Caki2 (cell line): ENCODE data around the gene NTF3. TPM values are rescaled to one million over a fixed set of nuclear protein-coding genes. Genes with fewer than 3 reads are reported as not detected.

Source experiments
- DNase-seq: peaks from one replicate; pipeline ENCODE4 v3.0.0-alpha.2; 2015; ENCODE audit warnings: low read depth
- in situ Hi-C: cut with HindIII; loops from 2 replicates; pipeline ENCODE4 v1.10.0; 2016; ENCODE audit warnings: low sequenced_read_pairs, low pct_unique_long_range_greater_than_20kb, mixed read lengths
- total RNA-seq: library from RNA; depleted of rRNA; stranded (reverse); fragments of >200 nt; shearing (Covaris generic); gene quantifications from 2 replicates; pipeline ENCODE4 v1.2.3, GENCODE V29; 2014; ENCODE audit warnings: low replicate concordance

Gene NTF3
- total RNA-seq, 1 experiment from 2014 or later = not detected

DNA sequence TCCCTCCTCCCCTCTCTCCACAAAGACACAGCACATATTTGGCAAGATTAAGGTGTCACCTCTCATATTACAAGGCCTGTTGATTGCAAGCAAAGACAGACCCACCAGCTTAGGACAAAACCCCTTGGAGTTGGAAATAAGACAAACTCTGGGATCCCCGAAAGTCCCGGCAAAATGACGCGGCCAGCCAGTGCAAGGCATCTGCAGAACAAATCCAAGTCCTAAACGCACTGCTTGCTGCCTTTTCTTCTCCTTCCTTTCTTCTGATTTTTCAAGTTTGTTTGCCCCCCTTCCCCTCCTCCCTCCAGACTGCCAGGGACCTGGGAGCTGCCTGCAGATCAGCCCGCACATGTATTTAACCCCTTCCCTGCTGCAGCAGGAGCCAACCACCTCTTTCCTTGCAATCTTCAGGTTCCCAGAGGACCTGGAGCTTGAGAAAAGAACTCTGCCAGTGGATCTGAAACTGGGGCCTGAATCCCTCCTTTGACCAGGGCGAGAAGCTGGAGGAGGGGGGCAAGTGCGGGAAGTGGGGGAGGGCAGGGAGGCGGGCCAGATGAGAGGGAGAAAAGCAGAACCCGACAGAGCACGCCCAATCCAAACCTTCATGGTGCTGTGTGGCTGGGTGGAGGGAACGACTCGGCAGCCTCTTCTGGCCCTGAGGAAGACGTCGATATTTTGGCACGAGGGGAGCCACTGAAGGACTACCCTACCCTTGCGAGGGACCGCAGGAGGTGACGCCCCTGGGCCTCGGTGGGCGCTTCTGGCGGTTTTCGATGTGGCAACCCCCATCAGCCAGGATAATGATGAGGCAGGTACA lies 2.0 kb upstream of the NTF3 start:
- DNase-seq = no peak
- in situ Hi-C loops = no loop called here

DNA sequence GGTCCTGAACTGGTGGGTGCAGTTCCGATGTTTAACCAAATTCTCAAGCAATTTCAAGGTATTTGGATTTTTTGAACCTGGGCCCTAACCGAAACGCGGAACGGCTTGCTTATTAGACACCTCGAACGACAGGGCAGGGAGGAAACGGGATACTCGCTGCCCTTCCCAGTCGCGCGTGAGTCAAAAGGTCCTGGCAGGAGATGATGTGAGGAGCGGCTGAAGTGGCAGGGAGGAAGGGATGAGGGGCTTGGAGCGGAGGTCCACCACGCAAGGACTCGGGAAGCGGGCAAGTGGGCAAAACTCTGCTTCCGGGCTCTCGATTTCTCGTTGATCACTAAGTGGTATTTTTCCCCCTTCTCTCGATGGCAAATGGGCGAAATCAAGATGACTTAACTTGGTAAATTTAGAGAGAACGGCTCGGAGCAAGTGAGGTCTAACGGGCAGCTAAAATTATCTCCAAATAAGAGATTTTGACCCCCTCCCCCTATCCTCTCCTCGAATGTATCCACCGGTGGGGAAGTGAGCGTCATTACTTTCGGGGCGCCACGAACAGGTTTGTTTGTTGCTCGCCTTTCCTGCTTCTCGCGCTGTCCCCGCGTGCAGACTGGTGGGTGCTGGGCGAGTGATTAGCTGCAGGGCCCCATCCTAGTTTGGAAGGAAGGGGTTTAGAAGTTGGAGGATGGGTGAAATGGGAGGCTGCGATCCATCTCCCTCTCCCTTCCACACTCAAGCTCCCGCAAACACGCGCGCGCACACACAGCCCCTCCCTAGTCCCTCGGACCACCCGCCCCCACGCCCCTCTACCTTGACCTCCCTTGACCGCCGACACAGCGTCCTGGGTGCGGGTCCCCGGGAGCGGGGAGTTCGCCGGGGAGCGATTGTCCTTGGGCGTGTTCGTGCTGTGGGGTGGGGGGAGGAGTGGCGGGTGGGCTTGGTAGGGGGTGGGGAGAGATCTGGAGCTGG lies 986 bp upstream of the NTF3 start:
- in situ Hi-C loops = no loop called here
- DNase-seq = no peak

DNA sequence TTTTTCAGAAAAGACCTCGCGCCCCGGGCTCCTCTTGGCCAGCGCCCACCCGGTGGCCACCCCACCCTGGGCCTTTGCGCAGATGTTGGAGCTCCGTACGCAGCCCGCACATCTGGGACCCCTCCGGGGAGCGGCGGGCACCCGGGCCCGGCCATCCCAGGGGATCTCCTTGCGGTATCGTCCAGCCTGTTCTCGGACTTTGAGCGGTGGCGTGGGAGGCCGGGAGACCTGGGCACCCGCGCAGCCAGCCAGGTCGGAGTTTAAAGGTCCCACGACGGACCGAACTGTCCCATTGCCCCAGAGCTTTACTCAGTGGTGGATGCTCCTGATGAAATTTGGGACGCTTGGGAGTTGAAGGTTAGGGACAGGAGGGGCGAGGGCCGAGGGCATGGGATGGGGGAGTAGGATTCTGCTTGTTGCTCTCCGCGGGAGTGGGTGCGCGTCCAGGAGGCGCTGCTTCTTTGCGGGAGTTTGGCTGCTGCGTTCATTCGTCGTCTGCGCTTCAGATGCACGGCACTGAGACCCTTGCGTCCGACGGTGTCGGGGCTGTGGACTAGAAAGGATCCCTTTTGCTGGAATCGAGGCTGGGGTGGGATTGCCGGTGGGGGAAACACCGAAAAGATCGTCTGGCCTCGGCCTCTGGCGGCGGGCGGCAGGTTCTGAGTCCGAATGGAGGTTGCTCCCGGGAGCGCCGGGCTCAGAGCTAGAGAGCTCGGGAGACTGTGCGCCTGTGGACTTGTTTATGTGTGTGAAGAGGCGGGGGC lies 1.4 kb downstream of the NTF3 start:
- in situ Hi-C loops = no loop called here
- no peak for DNase-seq

- in situ Hi-C loops = no loop called here
- DNase-seq = no peak
Measured at GRCh38 chr12:5433845-5434646, 2.1 kb downstream of the NTF3 start.

- no peak for DNase-seq
- in situ Hi-C loops = no loop called here
Measured at GRCh38 chr12:5434647-5435560, 3.0 kb downstream of the NTF3 start.

- no peak for DNase-seq
- in situ Hi-C loops = no loop called here
Measured at GRCh38 chr12:5437182-5437583, 5.3 kb downstream of the NTF3 start.

DNA sequence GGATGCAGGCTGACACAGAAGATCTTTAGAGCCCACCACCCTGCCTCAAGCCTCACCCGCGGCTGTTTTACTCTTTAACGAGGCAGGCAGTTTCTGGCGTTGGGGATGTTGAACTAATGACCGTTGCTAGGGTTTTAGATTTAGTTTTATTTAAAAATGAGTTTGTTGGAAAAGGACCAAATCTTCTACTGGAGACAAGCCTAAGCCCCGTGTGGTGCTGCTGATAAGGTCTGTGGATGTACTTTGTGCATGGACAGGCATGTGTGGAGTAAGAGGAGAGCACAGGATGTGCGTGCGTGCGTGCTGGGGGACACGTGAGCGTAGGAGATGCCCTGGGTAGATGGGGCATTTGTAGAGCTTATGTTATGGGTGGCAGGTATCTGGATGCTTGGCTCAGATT lies 5.7 kb downstream of the NTF3 start:
- in situ Hi-C loops = no loop called here
- no peak for DNase-seq

DNA sequence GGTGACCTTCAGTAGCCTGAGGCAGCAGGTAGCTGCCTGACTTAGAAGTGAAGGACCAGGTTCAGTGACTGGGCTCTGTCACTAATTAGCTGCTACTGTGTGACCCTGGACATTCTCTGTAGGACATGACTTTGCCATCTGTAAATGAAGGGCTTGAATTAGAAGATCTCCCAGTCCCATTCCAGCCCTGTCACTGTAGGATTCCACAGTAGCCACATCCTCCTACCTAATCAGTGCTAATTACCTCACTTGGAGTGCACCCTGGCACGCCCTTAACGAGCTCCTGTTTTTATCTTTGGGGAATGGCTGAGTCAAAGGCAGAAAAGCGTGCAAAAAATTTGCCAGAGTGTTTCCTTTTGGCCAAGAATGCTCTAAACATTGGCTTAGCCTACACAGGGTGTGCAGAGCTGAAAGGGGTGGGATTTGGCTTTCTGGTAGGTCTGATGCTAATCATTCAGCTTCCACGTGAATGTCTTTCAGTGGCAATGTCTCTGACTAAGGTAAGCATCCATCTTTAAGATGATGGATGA lies 6.8 kb downstream of the NTF3 start:
- peak; percentile 85 for DNase-seq

DNA sequence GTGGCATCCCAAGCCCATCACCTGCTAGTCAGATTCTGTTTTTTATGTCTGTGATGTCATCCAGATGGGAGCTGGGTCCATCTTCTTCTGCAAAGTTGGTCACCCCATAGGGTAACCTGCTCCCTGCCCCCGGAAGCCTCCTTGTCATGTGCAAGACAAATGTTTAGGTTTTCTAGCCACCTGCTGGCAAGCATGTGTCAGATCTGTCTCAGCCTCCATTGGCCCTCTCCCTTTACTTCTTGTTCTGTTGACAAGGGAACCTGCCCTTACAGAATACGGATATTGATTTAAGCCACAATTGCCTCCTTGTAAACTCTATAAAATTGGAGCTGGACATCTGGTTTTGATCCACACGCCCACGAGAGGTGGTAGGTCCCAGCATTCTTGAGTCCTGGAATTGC lies 7.5 kb downstream of the NTF3 start:
- DNase-seq = no peak
- in situ Hi-C loops = no loop called here

More for the DNA sequence above, 6.8 kb downstream of the NTF3 start:
- in situ Hi-C loops = no loop called here

DNA sequence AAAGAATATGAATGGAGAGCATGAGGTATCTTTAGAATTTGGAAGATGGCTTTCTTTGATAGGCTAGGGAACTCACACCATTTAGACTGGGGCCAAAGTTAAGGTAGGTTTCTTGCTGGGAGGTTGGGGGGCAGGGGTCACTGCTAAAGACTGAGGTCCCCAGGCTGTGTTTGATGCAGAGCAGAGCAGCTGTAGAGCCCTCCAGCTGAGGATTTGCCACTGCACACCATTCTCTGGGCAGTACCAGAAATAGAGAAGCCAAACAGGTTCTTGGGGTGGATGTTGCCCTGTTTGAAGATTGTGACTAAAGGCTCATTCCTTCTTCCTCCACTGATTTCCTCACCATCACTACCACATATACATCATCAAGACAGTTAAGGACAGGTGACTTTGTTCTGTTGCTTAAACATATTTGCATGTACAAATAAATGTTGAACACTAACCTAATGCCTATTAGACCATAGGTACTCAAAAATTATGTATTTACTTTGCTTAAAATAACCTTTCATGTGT lies 7.9 kb downstream of the NTF3 start:
- in situ Hi-C loops = no loop called here
- no peak for DNase-seq

- no peak for DNase-seq
- in situ Hi-C loops = no loop called here
Measured at GRCh38 chr12:5440978-5441377, 9.1 kb downstream of the NTF3 start.

DNA sequence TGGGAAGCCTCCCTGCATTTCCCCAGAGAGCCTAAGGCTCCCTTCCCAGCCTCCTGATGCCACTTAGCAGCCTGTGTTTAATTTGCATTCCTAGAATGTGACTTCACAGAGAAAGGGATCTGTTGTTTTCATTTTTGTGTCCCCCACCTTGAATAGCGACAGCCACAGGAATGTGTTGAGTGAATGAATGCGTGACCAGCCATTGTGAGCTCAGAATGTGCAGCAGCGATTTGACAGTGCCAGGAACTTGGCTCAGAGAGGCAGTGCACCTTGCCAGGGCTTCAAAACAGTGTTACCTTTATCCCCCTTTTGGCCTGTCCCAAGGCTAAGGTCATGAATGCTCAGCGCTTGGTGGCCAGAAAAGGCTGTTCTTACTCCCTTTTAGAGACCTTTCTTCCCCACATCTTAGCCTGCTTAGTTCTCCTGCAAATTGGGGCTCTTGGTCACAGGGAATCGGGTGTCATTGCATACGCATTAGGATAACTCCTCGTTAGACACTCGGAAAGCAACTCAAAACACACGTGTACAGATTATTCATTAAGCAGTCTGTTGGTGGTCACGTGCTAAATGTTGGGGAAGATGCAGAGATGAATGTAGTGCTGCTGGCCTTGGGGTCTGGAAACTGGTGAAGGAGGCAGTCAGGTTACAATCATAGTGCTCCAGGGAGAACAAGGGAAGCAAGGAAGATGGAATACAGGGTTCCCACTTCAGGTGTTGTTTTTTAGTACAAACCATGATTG lies 9.8 kb downstream of the NTF3 start:
- peak; percentile 96 for DNase-seq
- in situ Hi-C loops = no loop called here

- DNase-seq = peak; percentile 80
- in situ Hi-C loops = no loop called here
Measured at GRCh38 chr12:5442251-5443006, 10.5 kb downstream of the NTF3 start.

- in situ Hi-C loops = no loop called here
- no peak for DNase-seq
Measured at GRCh38 chr12:5444520-5444919, 12.6 kb downstream of the NTF3 start.

- no peak for DNase-seq
- in situ Hi-C loops = no loop called here
Measured at GRCh38 chr12:5447320-5447719, 15.4 kb downstream of the NTF3 start.
